K562 (cell line): ENCODE data around the gene LIMS2. TPM values are rescaled to one million over a fixed set of nuclear protein-coding genes. Genes with fewer than 3 reads are reported as not detected.

Experiments used
- FOS ChIP-seq: IDR thresholded peaks from 3 replicates; pipeline ENCODE4 v1.6.1; 2011; ENCODE audit not compliant: insufficient read length; ENCODE audit errors: extremely low read depth
- GTF2E2 ChIP-seq: fragments of 200-800 bp; sonication (Bioruptor generic); IDR thresholded peaks from 2 replicates; pipeline ENCODE4 v1.6.1; 2016; ENCODE audit warnings: missing genetic modification characterization, missing compliant biosample characterization
- MCM2 ChIP-seq: fragments of 450-650 bp; IDR thresholded peaks from 2 replicates; pipeline ENCODE4 v1.6.1; 2017; ENCODE audit warnings: low read depth, mild to moderate bottlenecking
- MTA3 ChIP-seq: fragments of 450-650 bp; formaldehyde crosslinking; IDR thresholded peaks from 2 replicates; pipeline ENCODE4 v1.6.1; 2017; ENCODE audit warnings: mild to moderate bottlenecking, borderline replicate concordance
- NCOA2 ChIP-seq, 2 experiments: fragments of 450-650 bp; IDR thresholded peaks; 2 replicates each; pipeline ENCODE4 v1.6.1; 2018; ENCODE audit warnings: mild to moderate bottlenecking in 2 of 2, moderate library complexity in 1 of 2; ENCODE audit not compliant: partially characterized antibody in 2 of 2
- NFATC3 ChIP-seq: fragments of 450-650 bp; IDR thresholded peaks from 2 replicates; pipeline ENCODE4 v1.6.1; 2017; ENCODE audit warnings: mild to moderate bottlenecking
- PBX2 ChIP-seq, 2 experiments: IDR thresholded peaks in 1 of 2; conservative IDR thresholded peaks in 1 of 2; 2 replicates each; pipeline ENCODE4 v1.6.1; 2016; ENCODE audit warnings: low read depth in 2 of 2, mild to moderate bottlenecking in 1 of 2, missing compliant biosample characterization in 1 of 2, missing genetic modification characterization in 1 of 2, moderate library complexity in 1 of 2
- RBM15 ChIP-seq: fragments of 200-400 bp; formaldehyde crosslinking; IDR thresholded peaks from 2 replicates; pipeline ENCODE4 v1.6.1; 2018; ENCODE audit warnings: mild to moderate bottlenecking, low read length, moderate library complexity; ENCODE audit not compliant: insufficient read depth
- RBM22 ChIP-seq: fragments of 200-400 bp; formaldehyde crosslinking; IDR thresholded peaks from 2 replicates; pipeline ENCODE4 v1.6.1; 2018; ENCODE audit warnings: low read length, low read depth; ENCODE audit not compliant: poor library complexity, severe bottlenecking
- SFPQ ChIP-seq: fragments of 200-400 bp; formaldehyde crosslinking; IDR thresholded peaks from 2 replicates; pipeline ENCODE4 v1.6.1; 2017; ENCODE audit warnings: mild to moderate bottlenecking, low read depth, low read length, moderate library complexity
- STAG1 ChIP-seq: sonication (generic); formaldehyde crosslinking; IDR thresholded peaks from 2 replicates; pipeline ENCODE4 v1.5.0; 2020; ENCODE audit warnings: missing genetic modification reagents, borderline replicate concordance
- TAF1 ChIP-seq: IDR thresholded peaks from 2 replicates; pipeline ENCODE4 v1.6.1; 2011; ENCODE audit warnings: mild to moderate bottlenecking, low read length, moderate library complexity; ENCODE audit not compliant: insufficient read depth, control insufficient read depth, severe bottlenecking; ENCODE audit errors: extremely low read depth
- TBP ChIP-seq: optimal IDR thresholded peaks from 2 replicates; pipeline ENCODE3; 2011; ENCODE audit warnings: low read depth, low read length, improper control_type of control experiment
- YY1 ChIP-seq, 3 experiments: IDR thresholded peaks; 2 replicates each; pipeline ENCODE4 v1.6.1; 2011; ENCODE audit warnings: low read length in 2 of 3, mild to moderate bottlenecking in 2 of 3, moderate library complexity in 2 of 3, borderline replicate concordance in 1 of 3, control low read depth in 1 of 3, low read depth in 1 of 3; ENCODE audit not compliant: insufficient read depth in 3 of 3, insufficient replicate concordance in 2 of 3, control insufficient read depth in 1 of 3, insufficient read length in 1 of 3; ENCODE audit errors: extremely low read depth in 1 of 3
- ZNF766 ChIP-seq: fragments of 200-800 bp; sonication (Bioruptor generic); conservative IDR thresholded peaks from 2 replicates; pipeline ENCODE4 v1.6.1; 2016; ENCODE audit warnings: missing genetic modification characterization, missing compliant biosample characterization
- polyA plus RNA-seq, 8 experiments: library from polyadenylated mRNA; depleted of rRNA in 4 of 8; stranded (reverse) in 5 of 8; unstranded in 3 of 8; fragments of >200 nt; fragmentation: Nextera tagmentation in 2 of 8; fragmentation: Illumina TruSeq in 1 of 8; extraction: Ambion mirVana in 2 of 8; extraction: Trizol in 1 of 8; gene quantifications; 2 replicates each; pipeline versions ENCODE4 v1.2.1 to v1.2.3, GENCODE V29; 2011 to 2014; ENCODE audit warnings: inconsistent platforms in 1 of 8, missing spikeins in 1 of 8
- total RNA-seq, 7 experiments: library from RNA; depleted of rRNA in 6 of 7; stranded (reverse); fragments of >200 nt in 6 of 7; fragmentation: Illumina TruSeq in 2 of 7; extraction: Trizol in 2 of 7; gene quantifications; 2 replicates each; pipeline versions ENCODE4 v1.2.1 to v1.2.3, GENCODE V29; 2011 to 2021; ENCODE audit warnings: low replicate concordance in 1 of 7
- TF ChIP-seq, protein P1 (sequence below): fragments of 200-800 bp; sonication (Bioruptor generic); IDR thresholded peaks from 2 replicates; pipeline ENCODE4 v1.6.1; 2017; ENCODE audit warnings: missing genetic modification characterization, missing compliant biosample characterization

LIMS2 gene
- total and polyA plus RNA-seq, 9 of the 15 experiments (the other 6 are each of a cell fraction or from before 2014, with no cell fraction given): 0.04 to 0.22 TPM; not detected in 7

DNA sequence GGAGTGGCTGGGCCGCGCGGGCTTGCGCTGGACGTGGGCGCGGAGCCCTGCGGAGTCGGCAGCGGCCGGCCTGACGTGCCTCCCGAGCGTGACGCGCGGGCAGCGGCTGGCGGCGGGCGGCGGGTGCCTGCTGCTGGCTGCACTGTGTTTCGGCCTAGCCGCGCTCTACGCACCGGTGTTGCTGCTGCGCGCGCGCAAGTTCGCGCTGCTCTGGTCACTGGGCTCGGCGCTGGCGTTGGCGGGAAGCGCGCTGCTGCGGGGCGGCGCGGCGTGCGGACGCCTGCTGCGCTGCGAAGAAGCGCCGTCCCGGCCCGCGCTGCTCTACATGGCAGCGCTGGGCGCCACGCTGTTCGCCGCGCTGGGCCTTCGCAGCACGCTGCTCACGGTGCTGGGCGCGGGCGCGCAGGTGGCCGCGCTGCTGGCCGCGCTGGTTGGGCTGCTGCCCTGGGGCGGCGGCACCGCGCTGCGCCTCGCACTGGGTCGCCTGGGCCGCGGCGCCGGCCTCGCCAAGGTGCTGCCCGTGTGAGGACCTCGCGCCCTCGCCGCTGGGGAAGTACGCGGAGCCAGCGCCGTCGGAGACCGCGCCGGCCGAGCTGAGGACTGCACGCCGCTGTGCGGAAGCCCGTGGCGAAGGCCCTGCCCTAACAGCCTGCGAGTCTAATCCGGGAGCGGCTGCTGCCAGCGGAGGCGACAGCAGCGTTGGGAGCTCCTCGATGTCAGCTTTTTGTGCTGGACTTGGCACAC is 26.5 kb upstream of the LIMS2 start (continued):
- TF ChIP-seq STAG1: 0 out of 2 replicates have a peak, but pooled peaks have one; percentile 24
- TF ChIP-seq TAF1: peak; percentile 57
- no peak for TF ChIP-seq FOS
- no peak for TF ChIP-seq NFATC3
- TF ChIP-seq, protein P1, sequence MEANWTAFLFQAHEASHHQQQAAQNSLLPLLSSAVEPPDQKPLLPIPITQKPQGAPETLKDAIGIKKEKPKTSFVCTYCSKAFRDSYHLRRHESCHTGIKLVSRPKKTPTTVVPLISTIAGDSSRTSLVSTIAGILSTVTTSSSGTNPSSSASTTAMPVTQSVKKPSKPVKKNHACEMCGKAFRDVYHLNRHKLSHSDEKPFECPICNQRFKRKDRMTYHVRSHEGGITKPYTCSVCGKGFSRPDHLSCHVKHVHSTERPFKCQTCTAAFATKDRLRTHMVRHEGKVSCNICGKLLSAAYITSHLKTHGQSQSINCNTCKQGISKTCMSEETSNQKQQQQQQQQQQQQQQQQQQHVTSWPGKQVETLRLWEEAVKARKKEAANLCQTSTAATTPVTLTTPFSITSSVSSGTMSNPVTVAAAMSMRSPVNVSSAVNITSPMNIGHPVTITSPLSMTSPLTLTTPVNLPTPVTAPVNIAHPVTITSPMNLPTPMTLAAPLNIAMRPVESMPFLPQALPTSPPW (CRISPR knock-in tag): peak; percentile 35
- no peak for TF ChIP-seq NCOA2 (IDR thresholded peaks at IDR 0.05; ENCODE audit: partially characterized antibody in 2 of 2)
- 0 out of 2 replicates have a peak, but pooled peaks have one; percentile 2 for TF ChIP-seq GTF2E2 (tag)
- no peak for TF ChIP-seq ZNF766 (CRISPR knock-in tag)
- peak; percentile 20; the same call in 1 of the 2 replicates for TF ChIP-seq MTA3
- no peak for TF ChIP-seq RBM15
- no peak for TF ChIP-seq MCM2
- TF ChIP-seq PBX2 (CRISPR knock-in tag; IDR thresholded peaks at IDR 0.05; ENCODE audit: low read depth): no peak
- no peak for TF ChIP-seq PBX2 (tag; conservative IDR thresholded peaks at IDR 0.05; ENCODE audit: low read depth)
- TF ChIP-seq YY1 (IDR thresholded peaks at IDR 0.05; ENCODE audit: borderline replicate concordance in 1 of 3, control insufficient read depth in 1 of 3, extremely low read depth in 1 of 3, insufficient read depth in 3 of 3, insufficient read length in 1 of 3, insufficient replicate concordance in 2 of 3, low read depth in 1 of 3, low read length in 2 of 3): peak in 2 of 3 experiments; percentile 40 to 46
- no peak for TF ChIP-seq TBP
- TF ChIP-seq RBM22: peak; percentile 34
- no peak for TF ChIP-seq SFPQ
